Measurements from ENCODE around the gene FAM237B. TPM values are rescaled to one million over a fixed set of nuclear protein-coding genes. Genes with fewer than 3 reads are reported as not detected.

The FAM237B gene
- total and polyA plus RNA-seq, 2 donors (not counting 1 experiment from before 2014, with no cell fraction given) = not detected

DNA sequence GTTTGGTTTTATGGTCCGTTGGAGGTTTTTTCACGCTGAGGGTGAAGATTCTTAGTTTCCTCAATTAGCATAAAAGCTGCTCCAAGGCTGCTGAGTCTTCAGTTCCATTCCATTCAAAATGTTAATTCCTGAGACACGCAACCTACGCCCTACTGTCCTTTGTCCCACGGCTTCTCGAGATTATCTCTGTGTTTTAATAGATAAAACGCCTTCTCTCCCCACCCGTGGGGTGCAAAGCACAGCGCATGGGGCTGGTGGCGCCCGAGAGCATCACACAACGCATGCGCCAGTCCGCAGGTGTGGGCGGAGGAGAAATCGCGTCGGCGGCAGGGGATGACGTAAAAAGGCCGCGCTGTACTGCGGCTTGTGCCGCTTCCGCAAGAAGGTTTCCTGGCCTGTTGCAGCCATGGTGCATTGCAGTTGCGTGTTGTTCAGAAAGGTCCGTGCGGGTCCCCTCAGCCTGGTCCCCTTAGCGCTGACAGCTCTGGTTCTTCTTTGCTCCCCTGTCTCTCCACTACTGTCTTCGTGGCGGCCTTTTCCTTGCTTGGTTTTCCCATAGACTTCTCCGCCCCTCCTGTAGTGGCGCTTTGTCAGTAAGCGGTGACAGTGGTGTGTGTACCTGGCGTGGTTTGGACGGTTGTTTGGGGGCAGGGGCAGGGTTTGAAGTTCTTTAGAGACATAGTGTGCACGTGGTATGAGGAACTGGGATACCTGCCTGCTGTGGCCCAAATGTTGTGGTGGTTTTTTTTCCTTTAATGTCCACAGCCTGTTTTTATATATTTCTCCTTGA lies 25.4 kb upstream of the FAM237B start, which contains the start of gene GTPBP10:
Gene GTPBP10, plus strand, starts transcription at position 381 of the 790 bp plus-strand sequence. Its CDS starts 26 bp downstream, at position 407.
- intact Hi-C loops (cut with micrococcal nuclease) = loop anchor here (1.0 to 5.0 kb wide), 4 partner anchors 57 to 381 kb away; partner anchors contain the start of genes CFAP69 and CLDN12
- no peak for TF ChIP-seq EZH2 (IDR thresholded peaks at IDR 0.05; ENCODE audit: borderline replicate concordance, insufficient read depth, low read depth, low read length, poor library complexity, severe bottlenecking)
- TF ChIP-seq, protein P1, sequence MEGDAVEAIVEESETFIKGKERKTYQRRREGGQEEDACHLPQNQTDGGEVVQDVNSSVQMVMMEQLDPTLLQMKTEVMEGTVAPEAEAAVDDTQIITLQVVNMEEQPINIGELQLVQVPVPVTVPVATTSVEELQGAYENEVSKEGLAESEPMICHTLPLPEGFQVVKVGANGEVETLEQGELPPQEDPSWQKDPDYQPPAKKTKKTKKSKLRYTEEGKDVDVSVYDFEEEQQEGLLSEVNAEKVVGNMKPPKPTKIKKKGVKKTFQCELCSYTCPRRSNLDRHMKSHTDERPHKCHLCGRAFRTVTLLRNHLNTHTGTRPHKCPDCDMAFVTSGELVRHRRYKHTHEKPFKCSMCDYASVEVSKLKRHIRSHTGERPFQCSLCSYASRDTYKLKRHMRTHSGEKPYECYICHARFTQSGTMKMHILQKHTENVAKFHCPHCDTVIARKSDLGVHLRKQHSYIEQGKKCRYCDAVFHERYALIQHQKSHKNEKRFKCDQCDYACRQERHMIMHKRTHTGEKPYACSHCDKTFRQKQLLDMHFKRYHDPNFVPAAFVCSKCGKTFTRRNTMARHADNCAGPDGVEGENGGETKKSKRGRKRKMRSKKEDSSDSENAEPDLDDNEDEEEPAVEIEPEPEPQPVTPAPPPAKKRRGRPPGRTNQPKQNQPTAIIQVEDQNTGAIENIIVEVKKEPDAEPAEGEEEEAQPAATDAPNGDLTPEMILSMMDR (IDR thresholded peaks at IDR 0.05) = peak; percentile 76
- peak within 1 kb of the TSS; percentile 88 for H3K4me2 ChIP-seq (replicated peaks; ENCODE audit: low read depth, low read length, poor library complexity, severe bottlenecking)
- peak within 1 kb of the TSS; percentile 95 to 96 for H3K27ac ChIP-seq (ENCODE audit: low read length in 2 of 2)
- POLR2A ChIA-PET = interaction anchor here (1.3 kb wide), 1 partner anchor 57 kb away, joined by 4 read pairs; the partner anchor contains the start of gene CLDN12
- CTCF ChIA-PET = interaction anchor here (1.0 to 1.9 kb wide), 10 partner anchors 10 to 192 kb away, joined by 3 to 11 read pairs (median 6); partner anchors contain the start of genes CLDN12 and STEAP1
- Mint-ChIP-seq H3K9me3 (ENCODE audit: insufficient read depth) (no peaks in the 10 kb centered on the region), H3K27me3 (no peaks in the 10 kb centered on the region), H3K4me3 (peak within 1 kb of the TSS; percentile 99), H3K27ac (peak within 1 kb of the TSS; percentile 99), H3K4me1 (peaks cover 49% of the 10 kb centered on the region)
- peaks cover 5% of the 10 kb centered on the region for H4K20me1 ChIP-seq (ENCODE audit: control insufficient read depth, insufficient read depth, low read length, poor library complexity, severe bottlenecking)
- WGBS (ENCODE audit: insufficient coverage) = under 1% methylated on average over 28 of the region's 37 CpGs
- peaks cover 14 to 17% of the 10 kb centered on the region in 2 donors for H3K4me1 ChIP-seq (ENCODE audit: control insufficient read depth in 2 of 2, insufficient read depth in 2 of 2, low read length in 2 of 2)
- H3K9me3 ChIP-seq (ENCODE audit: control extremely low read depth in 1 of 3, control insufficient read depth in 2 of 3, insufficient read depth in 1 of 3, low read length in 2 of 3) = no peaks in the 10 kb centered on the region
- peak within 1 kb of the TSS; percentile 97 for H3K9ac ChIP-seq (ENCODE audit: low read length)
- peaks cover 47% of the 10 kb centered on the region for H3K79me2 ChIP-seq (ENCODE audit: control insufficient read depth, insufficient read depth, low read length)
- DNase-seq = peak; percentile 98
- no peaks in the 10 kb centered on the region for H3K27me3 ChIP-seq (replicated peaks in 1 of 4; ENCODE audit: control extremely low read depth in 1 of 4, control insufficient read depth in 3 of 4, insufficient read depth in 4 of 4, low read length in 3 of 4)
- ATAC-seq (ENCODE audit: low read depth) = peak; percentile 94
- H2AFZ ChIP-seq (ENCODE audit: insufficient read depth, low read depth, low read length, poor library complexity, severe bottlenecking) = peak within 1 kb of the TSS; percentile 96
- H3K36me3 ChIP-seq (replicated peaks in 1 of 2; ENCODE audit: control extremely low read depth in 1 of 2, control insufficient read depth in 1 of 2, extremely low read depth in 1 of 2, insufficient read depth in 2 of 2, low read length in 1 of 2) = peaks cover 0 to 1% of the 10 kb centered on the region in 2 experiments
- H3K4me3 ChIP-seq (ENCODE audit: control extremely low read depth in 1 of 5, extremely low read depth in 1 of 5, insufficient read depth in 1 of 5, low read depth in 2 of 5, low read length in 4 of 5) = peak within 1 kb of the TSS; percentile 67 to 93 (median 86)
